Panc1 (cell line): ENCODE results near the gene PFDN4. TPM values are rescaled to one million over a fixed set of nuclear protein-coding genes. Genes with fewer than 3 reads are reported as not detected.

Experiments
- ATAC-seq: fragments of 200-7000 bp; cut with Tn5 transposase; 2 replicates; pipeline ENCODE4 v1.9.1; 2020; ENCODE audit warnings: mild to moderate bottlenecking, moderate library complexity
- BruUV-seq: library from RNA; stranded (reverse); fragments of 400-500 nt; replicated peaks from 2 replicates; lab custom pipeline; 2021; lab: Mats Ljungman, UMichigan
- CTCF ChIA-PET: fragments of 300-600 bp; sonication (Branson Sonifier 250); formaldehyde crosslinking; loops from one replicate; lab custom pipeline; 2022; ENCODE audit warnings: antibody characterized with exemption; lab: Charles Lee
- POLR2A ChIA-PET: fragments of 300-600 bp; sonication (Branson Sonifier 250); formaldehyde crosslinking; loops from one replicate; lab custom pipeline; 2022; ENCODE audit warnings: antibody characterized with exemption; lab: Charles Lee
- DNase-seq: peaks from one replicate; pipeline ENCODE4 v3.0.0-alpha.2; 2010; ENCODE audit warnings: low read depth, low spot score
- H3K27ac ChIP-seq: 2 replicates; pipeline ENCODE4 v1.5.1; 2011; ENCODE audit warnings: mild to moderate bottlenecking, low read length, inconsistent platforms
- H3K27me3 ChIP-seq: fragments of 200-500 bp; sonication (Bioruptor generic); 2 replicates; pipeline ENCODE4 v1.6.0; 2014; ENCODE audit warnings: low read length, inconsistent platforms; ENCODE audit not compliant: control insufficient read depth, insufficient read depth
- H3K36me3 ChIP-seq: fragments of 200-500 bp; sonication (Bioruptor generic); 2 replicates; pipeline ENCODE4 v1.5.1; 2014; ENCODE audit warnings: inconsistent platforms, mild to moderate bottlenecking, low read length, moderate library complexity; ENCODE audit not compliant: control insufficient read depth, insufficient read depth
- H3K4me1 ChIP-seq: 2 replicates; pipeline ENCODE4 v1.5.1; 2011; ENCODE audit warnings: inconsistent platforms, mild to moderate bottlenecking, low read length, moderate library complexity; ENCODE audit not compliant: control insufficient read depth, insufficient read depth
- H3K4me3 ChIP-seq, 2 experiments: 2 replicates each; pipeline ENCODE4 v1.5.1; 2011 to 2012; ENCODE audit warnings: low read depth in 2 of 2, low read length in 2 of 2, mild to moderate bottlenecking in 2 of 2, inconsistent platforms in 1 of 2, moderate library complexity in 1 of 2
- H3K9me3 ChIP-seq: fragments of 200-500 bp; sonication (Bioruptor generic); 2 replicates; pipeline ENCODE4 v1.5.1; 2014; ENCODE audit warnings: low read depth, mild to moderate bottlenecking, inconsistent platforms, low read length, moderate library complexity; ENCODE audit not compliant: control insufficient read depth, insufficient read depth
- POLR2AphosphoS5 ChIP-seq: IDR thresholded peaks from 2 replicates; pipeline ENCODE4 v1.6.1; 2012; ENCODE audit warnings: mild to moderate bottlenecking, low read depth, low read length, moderate library complexity
- SIN3A ChIP-seq: IDR thresholded peaks from 2 replicates; pipeline ENCODE4 v1.6.1; 2012; ENCODE audit warnings: low read depth, mild to moderate bottlenecking, low read length, moderate library complexity, borderline replicate concordance; ENCODE audit not compliant: insufficient read depth
- TCF7L2 ChIP-seq: IDR thresholded peaks from 2 replicates; pipeline ENCODE4 v1.6.1; 2011; ENCODE audit warnings: mild to moderate bottlenecking, low read depth, low read length, inconsistent platforms
- in situ Hi-C: cut with HindIII; loops from 2 replicates; pipeline ENCODE4 v1.10.0; 2016; ENCODE audit warnings: low sequenced_read_pairs, low pct_unique_long_range_greater_than_20kb
- intact Hi-C: fragments of 100-400 bp; cut with micrococcal nuclease; formaldehyde crosslinking; loops from one replicate; pipeline ENCODE4 v1.10.0; 2022; ENCODE audit not compliant: unreplicated experiment
- total RNA-seq: library from RNA; stranded (reverse); gene quantifications from one replicate; pipeline ENCODE4 v1.2.1, GENCODE V29; 2021; ENCODE audit not compliant: unreplicated experiment
- TF ChIP-seq, protein P1 (sequence below): fragments of 450-650 bp; IDR thresholded peaks from 2 replicates; pipeline ENCODE4 v1.5.1; 2017; ENCODE audit warnings: mild to moderate bottlenecking
- TF ChIP-seq, protein P2 (sequence below), 2 experiments: IDR thresholded peaks; 2 replicates each; pipeline ENCODE4 v1.6.1; 2011 to 2012; ENCODE audit warnings: low read depth in 2 of 2, control low read depth in 1 of 2, low read length in 1 of 2, mild to moderate bottlenecking in 1 of 2, moderate library complexity in 1 of 2; ENCODE audit not compliant: insufficient read depth in 1 of 2

The PFDN4 gene
- total RNA-seq, 1 experiment from 2014 or later, result 48.2 TPM

DNA sequence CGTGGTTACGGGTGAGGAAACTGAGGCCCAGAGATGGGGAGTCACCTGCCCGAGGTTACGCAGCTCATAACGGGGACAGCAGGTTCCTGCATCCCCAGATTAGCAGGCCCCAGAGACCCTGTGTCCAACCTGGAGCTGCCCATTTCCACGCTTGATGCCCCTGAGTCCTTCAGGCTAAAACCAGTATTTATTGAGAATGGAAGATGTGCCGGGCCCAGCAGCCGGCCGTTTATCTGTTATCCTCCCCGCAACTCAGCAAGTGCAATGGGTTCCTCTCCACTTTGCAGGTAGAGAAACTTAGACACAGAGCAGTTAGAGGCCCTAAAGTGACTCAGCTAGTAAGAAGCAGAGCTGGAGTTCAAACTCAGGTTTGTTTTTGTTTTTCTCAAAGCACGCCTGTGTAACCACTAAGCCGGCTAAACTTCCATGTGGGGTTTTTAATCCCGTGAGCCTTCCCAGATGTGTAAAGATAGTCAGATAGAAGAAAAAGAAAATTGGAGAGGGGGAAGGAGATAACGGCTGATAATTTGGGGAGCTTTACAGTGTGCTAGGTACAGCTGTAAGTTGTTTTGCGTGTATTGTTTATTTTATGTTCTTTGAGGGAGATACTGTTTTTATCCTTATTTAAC is 775 bp downstream of the PFDN4 start:
- Histone ChIP-seq H3K9me3 (no peaks in the 10 kb centered on the region), H3K36me3 (no peaks in the 10 kb centered on the region; the same call in 1 of the 2 replicates), H3K4me3 (peak overlapping the region; percentile 74 to 86), H3K4me1 (peaks cover 10% of the 10 kb centered on the region), H3K27ac (peak overlapping the region; percentile 98), H3K27me3 (no peaks in the 10 kb centered on the region)
- TF ChIP-seq, protein P1, sequence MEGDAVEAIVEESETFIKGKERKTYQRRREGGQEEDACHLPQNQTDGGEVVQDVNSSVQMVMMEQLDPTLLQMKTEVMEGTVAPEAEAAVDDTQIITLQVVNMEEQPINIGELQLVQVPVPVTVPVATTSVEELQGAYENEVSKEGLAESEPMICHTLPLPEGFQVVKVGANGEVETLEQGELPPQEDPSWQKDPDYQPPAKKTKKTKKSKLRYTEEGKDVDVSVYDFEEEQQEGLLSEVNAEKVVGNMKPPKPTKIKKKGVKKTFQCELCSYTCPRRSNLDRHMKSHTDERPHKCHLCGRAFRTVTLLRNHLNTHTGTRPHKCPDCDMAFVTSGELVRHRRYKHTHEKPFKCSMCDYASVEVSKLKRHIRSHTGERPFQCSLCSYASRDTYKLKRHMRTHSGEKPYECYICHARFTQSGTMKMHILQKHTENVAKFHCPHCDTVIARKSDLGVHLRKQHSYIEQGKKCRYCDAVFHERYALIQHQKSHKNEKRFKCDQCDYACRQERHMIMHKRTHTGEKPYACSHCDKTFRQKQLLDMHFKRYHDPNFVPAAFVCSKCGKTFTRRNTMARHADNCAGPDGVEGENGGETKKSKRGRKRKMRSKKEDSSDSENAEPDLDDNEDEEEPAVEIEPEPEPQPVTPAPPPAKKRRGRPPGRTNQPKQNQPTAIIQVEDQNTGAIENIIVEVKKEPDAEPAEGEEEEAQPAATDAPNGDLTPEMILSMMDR, result no peak
- TF ChIP-seq POLR2AphosphoS5 (no peak), SIN3A (no peak), TCF7L2 (no peak)
- TF ChIP-seq, protein P2, sequence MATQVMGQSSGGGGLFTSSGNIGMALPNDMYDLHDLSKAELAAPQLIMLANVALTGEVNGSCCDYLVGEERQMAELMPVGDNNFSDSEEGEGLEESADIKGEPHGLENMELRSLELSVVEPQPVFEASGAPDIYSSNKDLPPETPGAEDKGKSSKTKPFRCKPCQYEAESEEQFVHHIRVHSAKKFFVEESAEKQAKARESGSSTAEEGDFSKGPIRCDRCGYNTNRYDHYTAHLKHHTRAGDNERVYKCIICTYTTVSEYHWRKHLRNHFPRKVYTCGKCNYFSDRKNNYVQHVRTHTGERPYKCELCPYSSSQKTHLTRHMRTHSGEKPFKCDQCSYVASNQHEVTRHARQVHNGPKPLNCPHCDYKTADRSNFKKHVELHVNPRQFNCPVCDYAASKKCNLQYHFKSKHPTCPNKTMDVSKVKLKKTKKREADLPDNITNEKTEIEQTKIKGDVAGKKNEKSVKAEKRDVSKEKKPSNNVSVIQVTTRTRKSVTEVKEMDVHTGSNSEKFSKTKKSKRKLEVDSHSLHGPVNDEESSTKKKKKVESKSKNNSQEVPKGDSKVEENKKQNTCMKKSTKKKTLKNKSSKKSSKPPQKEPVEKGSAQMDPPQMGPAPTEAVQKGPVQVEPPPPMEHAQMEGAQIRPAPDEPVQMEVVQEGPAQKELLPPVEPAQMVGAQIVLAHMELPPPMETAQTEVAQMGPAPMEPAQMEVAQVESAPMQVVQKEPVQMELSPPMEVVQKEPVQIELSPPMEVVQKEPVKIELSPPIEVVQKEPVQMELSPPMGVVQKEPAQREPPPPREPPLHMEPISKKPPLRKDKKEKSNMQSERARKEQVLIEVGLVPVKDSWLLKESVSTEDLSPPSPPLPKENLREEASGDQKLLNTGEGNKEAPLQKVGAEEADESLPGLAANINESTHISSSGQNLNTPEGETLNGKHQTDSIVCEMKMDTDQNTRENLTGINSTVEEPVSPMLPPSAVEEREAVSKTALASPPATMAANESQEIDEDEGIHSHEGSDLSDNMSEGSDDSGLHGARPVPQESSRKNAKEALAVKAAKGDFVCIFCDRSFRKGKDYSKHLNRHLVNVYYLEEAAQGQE (IDR thresholded peaks at IDR 0.05; ENCODE audit: insufficient read depth in 1 of 2, low read depth in 2 of 2, low read length in 1 of 2), result no peak
- BruUV-seq, result no TSS peak
- in situ Hi-C loops (no loop called here), intact Hi-C loops (no loop called here)
- ATAC-seq, result peak; percentile 4
- ChIA-PET POLR2A (interaction anchor here (0.7 kb wide), 1 partner anchor 92 kb away, joined by 5 read pairs; no protein-coding TSS in a partner anchor), CTCF (interaction anchor here (1.0 to 1.1 kb wide), 2 partner anchors 104 to 113 kb away, joined by 3 to 4 read pairs; no protein-coding TSS in a partner anchor)
- DNase-seq, result no peak

DNA sequence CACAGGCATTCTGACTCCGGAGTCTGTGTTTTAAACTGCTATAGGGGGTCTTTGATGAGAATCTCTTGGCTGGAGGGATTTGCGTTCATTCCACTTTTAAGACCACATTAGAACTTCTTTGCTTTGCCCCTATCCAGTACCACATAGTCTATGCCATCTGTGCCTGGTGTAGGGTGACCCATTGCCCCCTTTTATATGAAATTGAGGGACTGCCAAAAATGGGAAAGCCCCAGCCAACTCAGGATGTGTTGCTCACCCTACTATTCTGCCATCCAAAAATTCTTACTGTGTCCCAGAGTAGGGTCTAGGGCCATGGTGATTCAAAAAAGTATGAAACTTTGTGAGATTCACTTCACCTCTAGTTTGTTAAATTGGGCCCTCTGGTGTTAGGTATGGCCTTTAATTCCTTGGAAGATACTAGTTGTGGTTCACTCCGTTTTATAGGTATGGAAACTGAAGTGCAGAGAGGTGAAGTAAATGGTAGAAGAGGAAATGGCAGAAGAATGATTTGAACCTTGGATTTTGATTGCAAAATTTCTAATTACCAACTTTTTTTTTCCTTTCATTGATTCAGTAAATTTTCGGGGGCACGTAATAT is 1.4 kb downstream of the PFDN4 start:
- ATAC-seq (no peak), DNase-seq (no peak)
- POLR2A ChIA-PET, result interaction anchor here (0.7 kb wide), 1 partner anchor 93 kb away, joined by 5 read pairs; no protein-coding TSS in a partner anchor
- BruUV-seq, result TSS peak; percentile 72
- Histone ChIP-seq H3K27ac (peak overlapping the region; percentile 98; the same call in 1 of the 2 replicates), H3K27me3 (no peaks in the 10 kb centered on the region), H3K4me3 (peak overlapping the region; percentile 74 to 86), H3K36me3 (no peaks in the 10 kb centered on the region; the same call in 1 of the 2 replicates), H3K4me1 (peaks cover 10% of the 10 kb centered on the region), H3K9me3 (no peaks in the 10 kb centered on the region)
- in situ Hi-C loops (no loop called here), intact Hi-C loops (no loop called here)
- TF ChIP-seq TCF7L2, result no peak
- TF ChIP-seq, protein P2 (IDR thresholded peaks at IDR 0.05; ENCODE audit: insufficient read depth in 1 of 2, low read depth in 2 of 2, low read length in 1 of 2), result no peak
- TF ChIP-seq, protein P1, result peak; percentile 26; the same call in 1 of the 2 replicates
- CTCF ChIA-PET, result no interaction called here
